GM21528 (cell line): ENCODE results near the gene MYLK.

Experiments
- ATAC-seq: cut with Tn5 transposase; IDR thresholded peaks from one replicate; pipeline ENCODE4 v1.9.1; 2021; ENCODE audit warnings: mild to moderate bottlenecking, moderate library complexity; ENCODE audit not compliant: unreplicated experiment, low FRiP score

Gene MYLK

DNA sequence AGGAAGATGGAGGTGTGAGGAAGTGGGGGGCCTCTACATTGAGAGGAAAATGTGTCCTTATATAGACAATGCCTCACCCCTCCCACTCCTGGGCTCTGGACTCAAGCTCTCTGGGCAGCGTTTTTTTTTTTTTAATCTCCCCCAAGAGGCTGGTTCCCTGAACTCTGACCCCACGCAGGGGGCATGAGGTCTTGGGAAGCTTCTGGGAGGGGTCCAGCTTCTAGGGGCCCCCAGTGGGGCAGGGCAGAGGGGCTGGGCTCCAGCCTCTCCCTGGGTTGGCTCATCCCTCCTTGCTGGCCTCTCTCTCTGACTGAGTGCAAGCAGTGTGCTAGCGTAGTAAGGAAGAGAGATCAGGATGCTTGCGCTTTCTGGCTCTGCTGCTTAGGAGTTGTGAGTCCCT, 197.9 kb downstream of the MYLK start:
- ATAC-seq: no peak

DNA sequence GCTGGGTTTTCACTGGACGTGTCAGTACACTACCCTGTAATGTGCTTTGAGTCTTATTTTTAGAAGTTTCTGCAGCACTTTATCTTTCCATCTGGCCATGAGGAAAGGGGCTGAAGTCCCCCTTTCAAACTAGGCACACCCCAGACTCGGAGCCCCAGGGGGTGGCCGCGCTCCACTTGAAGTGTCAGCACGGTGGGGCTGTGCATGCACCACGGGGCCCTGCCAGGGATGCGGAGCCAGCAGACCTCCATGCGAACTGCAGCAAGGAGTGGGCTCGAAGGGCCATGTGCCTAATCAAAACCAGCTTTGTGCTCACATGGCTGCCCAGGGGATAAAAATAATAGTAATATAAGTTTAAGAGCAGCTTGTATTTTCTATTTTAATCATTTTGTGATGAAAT, 198.4 kb downstream of the MYLK start:
- ATAC-seq: no peak

DNA sequence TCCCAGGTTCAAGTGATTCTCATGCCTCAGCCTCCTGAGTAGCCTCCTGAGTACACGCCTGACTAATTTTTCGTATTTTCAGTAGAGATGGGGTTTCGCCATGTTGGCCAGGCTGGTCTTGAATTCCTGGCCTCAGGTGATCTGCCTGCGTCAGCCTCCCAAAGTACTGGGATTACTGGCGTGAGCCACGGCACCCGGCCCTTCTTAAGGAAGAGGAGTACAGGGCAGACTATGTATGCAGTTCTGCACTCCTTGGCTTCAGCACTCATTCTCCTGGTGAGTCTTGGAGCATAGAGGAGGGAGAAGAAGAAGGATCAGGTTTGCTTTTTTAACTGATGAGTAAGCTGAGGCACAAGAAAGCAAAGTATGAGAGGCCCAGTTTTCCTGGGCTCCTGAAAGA, 199.5 kb downstream of the MYLK start:
- no peak for ATAC-seq

DNA sequence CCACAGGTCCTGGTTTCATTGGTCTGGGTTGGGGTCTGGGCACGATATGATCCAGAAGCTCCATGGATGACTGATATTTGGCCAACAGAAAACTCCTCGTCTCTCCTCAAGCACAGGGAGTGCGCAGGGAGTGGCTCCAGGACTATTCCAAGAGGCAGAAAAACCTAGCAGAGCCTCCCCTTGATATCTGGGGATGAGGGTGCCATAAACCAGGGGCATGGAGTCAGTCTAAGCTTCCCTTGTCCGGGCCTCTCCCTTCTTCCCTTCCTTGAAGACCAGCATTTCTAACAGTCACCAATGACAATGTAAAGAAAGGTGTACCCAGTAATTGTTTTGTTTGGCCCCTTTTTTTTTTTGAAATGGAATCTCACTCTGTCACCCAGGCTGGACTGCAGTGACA, 199.9 kb downstream of the MYLK start:
- ATAC-seq: no peak

DNA sequence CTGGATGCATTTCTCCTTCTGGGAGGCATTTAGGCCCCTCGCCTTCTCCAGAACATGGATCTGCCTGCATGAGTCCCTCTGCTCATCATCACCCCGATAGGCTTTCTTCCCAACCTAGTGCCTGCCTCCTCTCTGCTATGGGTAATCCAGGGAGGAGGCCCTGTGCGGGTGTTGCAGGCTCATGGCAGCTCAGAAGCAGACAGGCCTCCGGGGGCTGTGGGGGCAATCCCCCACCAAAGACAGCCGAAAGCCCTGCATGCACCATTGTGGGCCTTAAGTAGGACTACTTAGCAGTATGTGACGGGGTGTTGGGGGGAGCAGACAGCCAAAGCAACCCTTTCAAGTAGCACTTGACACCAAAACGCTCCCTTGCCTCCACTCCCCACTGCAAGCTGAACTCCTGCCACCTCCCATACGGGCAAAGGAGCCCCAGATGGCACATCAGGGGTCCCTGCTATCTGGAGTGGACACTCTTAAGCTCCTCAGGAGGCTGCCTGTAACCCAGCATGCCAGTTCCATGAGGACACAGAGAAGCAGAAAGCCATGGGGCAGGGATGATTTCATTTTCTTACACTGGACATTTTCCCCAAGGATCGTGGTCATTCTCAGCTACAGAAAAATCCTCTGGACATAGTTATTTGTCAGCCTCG, 200.5 kb downstream of the MYLK start:
- ATAC-seq: no peak

DNA sequence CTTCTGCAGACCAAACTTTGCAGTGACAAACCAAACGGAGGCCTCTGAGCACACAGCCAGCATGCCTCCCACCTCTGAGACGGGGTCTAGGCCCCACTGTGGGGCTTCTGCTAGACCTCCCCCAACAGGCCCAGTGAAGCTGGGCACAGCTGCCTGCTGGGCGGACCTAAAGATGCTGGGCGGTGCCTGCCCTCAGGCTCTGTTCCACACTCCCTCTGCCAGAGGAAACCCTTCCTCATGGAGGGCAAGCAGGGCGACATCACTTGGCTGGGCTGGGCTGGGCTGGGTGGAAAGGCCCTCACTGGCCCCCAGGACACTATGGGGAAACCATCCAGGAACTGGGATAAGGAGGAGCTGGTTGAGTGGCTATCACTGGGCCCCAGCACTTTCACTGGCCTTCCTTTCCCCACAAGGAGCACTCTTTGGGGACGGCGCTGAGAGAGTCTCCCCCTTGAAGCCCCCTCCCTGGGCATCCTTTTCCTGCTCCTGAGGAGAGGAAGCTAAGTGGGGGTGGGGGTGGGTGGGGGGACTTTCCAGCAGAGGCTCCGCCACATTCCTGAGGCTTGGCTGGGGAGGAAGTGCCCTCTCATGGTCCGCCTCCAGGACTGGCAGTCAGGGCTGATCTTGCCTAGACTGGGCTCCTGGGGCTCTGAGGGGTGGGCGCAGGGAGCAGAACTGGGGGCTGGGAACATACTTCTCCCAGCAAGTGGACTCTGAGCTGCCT, 201.2 kb downstream of the MYLK start:
- ATAC-seq: no peak

DNA sequence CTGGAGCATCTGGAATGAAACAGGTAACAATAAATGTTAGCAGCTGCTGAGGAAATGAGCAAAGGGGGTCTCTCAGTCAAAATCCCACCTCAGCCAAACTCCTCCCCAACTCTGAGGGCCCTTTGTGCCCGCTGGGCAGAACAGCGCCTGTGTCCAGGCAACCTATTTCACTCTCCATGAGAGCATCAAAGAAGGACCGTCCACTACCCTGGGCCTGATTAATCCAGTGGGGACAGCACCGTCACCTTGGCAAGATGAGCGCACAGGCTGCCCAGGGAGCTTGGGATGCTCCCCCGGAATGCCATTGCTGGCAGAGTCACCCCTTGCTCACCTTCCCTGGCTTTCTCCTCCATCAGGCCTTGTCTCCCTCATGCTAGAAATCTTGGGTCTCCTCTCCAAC, 201.8 kb downstream of the MYLK start:
- no peak for ATAC-seq

DNA sequence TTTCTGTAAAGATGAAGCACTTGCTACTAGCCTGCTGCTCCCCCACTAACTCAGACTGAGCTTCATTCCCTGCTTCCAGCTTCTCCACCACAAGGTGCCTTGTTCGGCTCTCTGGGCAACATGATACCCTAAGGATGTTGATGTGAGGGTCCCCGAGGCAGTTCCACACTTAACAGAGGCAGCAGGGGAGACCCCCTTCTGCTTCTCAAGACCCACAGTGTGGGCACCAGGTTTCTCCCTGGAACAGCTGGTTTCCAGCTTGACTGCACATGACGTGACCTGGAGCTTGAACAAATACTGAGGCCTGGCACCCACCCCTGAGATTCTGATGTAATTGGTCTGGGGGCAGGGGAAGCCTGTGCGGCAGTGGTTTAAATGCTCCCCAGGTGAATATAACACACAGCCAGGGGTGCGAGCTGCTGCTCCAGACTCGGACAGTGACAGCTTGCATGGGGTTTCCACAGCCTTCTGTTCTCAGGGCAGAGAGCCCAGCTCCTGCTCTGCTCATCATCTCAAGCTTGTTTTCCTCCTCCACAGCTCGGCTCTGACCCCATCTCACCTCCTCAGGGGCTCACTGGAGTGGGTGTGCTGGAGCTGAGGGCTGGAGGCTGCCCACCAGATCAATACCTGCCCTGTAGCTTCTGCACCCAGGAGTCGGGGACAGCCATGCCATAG, 204.3 kb downstream of the MYLK start:
- no peak for ATAC-seq

DNA sequence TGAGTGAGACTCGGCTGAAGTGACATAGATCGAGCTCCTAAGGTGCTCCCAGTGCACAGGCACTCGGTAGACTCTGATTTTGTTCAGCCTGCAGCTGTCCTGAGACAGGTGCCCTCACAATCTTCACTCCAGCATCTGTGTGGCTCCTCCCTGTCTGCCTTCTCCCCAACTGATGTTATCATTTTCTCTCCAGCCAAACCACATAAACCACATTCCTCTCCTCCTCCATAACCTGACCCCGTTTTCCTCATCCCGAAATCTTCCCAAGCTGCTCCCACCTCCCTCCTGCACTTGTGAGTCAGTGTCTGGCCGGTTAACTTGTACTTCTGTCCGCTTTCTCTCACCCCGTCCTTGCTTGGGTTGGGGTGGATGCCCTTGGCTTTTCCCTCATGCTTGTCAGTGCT, 206.0 kb downstream of the MYLK start:
- no peak for ATAC-seq

DNA sequence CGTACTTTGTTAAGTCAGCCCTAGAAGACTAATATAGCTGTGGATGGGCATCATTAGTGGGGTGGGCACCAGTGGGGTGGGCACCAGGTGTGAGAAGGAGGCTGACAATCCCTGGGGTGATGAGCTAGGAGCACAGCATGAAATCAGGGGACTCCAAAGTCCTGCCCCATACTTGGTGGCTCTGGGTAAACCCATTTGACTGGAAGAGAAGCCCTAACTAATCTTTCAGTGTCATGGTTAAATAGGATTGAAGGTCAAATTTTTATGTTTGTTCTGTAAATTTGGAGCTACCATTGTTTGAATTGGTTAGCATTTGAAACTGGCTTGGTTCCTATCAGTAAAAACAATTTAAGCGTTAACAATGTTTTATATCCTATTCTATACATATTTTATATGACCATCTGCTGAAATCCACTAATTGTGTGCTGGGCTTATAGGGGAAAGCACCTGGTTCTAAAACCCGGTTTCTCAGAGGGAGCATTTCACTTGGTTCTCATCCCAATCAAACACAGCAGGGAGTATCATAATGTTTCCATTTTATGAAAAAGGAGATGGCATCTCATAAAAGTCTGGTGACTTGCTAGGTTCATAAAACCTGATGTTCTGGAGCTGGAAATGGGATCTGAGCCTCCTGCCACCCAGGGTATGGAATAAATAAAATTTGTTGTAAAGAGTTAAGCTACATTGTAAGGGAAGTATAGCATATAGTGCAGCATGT, 211.5 kb downstream of the MYLK start:
- ATAC-seq: no peak

DNA sequence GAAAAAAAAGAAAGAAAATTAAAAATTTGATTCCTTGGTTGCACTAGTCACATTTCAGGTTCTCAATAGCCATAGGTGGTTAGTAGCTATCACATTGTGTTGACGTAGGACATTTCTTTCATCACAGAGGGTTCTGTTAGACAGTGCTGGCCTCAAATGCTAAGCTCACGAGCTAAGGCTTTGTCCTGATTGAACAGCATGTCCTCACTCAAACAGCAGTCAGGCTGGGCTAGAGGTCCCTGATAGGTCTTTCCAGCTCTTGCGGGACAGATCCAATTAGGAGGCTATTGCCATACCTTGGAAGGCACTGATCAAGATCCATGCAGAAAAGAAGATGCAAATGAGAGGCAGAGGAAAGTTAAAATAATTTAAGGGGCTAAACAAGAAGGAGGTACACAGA, 213.4 kb downstream of the MYLK start:
- no peak for ATAC-seq

DNA sequence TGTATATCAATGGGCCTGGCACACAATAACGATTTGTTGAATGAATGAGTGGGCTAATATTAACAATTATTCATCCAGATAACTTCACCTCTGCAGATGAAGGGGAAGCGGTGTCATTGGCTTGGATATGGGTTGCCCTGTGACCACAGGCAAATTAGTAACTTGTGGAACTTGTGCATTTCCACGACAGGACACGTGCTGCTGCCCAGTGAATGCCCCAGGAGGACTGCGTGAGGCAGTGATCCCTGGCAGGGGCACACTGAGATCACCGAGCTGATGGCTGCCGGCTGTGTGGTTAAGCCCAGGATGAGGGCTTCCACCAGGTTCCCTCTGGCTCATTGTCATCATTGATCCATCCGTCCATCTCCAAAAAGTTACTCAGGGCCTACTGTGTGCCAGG, 215.2 kb downstream of the MYLK start:
- no peak for ATAC-seq

DNA sequence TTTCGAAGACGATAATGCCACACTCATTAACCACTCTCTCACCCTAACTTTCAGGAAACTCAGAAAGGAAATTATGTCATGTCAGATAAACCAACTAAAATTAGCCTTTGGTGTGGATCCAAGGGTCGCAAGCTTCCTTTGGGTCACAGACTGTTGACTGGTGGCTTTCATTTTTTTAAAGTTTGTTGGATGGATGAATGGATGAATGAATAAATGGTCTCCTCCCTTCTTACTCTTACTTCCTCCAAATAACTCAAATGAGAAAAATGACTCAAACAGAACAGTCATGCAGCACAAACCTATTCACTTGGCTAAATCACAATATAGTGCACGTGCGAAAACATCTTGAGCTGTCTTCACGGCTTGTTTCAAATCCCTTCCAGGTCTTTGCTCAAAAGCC, 216.3 kb downstream of the MYLK start:
- ATAC-seq: no peak

DNA sequence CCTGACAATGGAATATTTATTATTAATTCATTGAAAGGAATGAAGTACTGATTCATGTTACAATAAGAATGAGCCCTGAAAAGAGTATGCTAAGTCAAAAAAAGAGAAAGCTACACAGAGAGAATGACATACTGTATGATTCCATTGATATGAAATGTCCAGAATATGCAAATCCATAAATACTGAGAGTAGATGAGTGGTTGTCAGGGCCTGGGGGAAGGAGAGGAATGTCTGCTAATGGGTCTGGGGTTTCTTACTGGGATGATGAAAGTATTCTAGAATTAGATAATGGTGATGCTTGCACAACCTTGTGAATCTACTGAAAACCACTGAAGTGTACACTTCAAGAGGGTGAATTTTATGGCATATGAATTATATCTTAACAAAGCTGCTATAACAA, 219.4 kb downstream of the MYLK start:
- no peak for ATAC-seq

DNA sequence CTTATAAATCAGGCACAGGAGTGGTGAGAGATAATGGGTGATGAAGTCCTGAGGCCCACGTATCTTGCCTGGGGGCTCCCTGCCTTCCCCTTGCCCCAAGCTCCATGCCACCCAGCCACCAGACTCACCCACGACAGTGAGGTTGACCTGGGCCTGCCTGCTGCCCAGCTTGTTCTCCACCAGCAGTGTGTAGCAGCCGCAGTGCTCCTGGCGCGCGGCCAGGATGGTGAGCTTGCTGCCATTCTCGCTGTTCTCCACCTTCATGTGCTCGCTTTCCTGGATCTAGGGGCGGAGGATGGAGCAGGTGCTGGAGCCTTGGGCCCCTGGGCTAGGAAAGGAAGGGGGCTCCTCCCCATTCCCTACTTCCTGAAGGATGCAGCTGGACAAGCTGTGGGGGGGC, 220.2 kb downstream of the MYLK start:
- ATAC-seq: no peak

DNA sequence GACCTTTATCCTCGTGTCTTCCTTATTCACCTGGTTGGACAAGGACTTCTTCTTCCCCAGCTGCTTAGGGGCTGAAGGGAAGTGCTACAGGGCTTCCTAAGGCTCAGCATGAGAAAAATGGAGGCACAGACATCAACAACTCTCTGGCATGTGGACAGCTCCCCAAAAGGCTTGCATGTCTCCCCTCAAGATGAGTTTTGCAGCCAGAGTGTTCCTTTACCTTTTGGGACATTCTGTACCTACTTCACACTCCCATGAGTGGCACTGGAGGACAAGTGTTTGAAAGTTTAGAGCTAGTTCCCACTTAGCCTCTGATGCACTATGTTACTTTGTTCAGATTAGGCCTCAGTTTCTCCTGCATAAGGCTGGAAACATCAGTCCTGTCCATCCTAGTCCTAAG, 222.2 kb downstream of the MYLK start:
- no peak for ATAC-seq

DNA sequence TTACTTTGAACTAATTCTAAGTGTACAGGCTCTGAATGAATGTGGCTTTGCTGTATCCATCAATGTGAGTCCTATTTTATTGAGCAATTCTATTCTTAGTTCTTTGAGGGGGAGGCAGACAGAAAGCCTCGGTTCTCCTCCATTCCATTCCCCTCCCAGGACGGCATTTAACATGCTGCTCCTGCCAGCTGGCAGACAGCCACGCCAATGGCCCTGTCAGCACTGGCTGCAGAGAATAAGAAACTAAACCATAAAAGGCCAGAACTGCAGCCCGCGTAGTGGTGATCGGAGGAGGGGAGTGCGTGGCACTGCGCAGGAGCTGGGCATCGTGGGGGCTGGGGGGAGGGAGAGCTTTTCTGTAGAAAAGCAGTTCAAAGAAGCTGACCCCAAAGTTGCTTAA, 223.2 kb downstream of the MYLK start:
- no peak for ATAC-seq

DNA sequence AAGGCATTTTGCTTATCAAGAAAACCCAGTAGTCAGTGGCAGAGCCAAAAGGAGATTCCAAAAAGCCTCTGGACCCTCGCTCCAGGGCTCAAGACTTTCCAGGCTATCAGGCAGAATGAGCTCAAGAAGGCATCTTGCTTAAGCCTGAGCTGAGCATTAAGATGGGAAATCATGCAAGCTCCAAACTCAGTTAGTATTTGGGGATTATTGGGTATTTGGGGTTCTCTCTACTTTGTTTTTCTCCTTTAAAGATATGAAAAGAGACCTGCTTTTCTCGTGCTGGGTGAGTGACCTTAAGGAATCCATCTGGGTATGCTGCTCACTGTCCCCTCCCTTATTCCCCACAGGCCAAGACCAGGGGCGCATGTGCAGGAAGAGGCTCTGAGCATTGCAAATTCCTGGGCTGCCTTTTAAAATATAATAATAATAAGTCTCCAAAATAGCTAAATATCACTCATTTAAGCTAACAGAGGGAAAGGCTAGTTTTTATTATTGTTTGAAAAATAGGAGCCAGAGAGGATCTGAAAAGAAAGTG, 223.9 kb downstream of the MYLK start:
- no peak for ATAC-seq

DNA sequence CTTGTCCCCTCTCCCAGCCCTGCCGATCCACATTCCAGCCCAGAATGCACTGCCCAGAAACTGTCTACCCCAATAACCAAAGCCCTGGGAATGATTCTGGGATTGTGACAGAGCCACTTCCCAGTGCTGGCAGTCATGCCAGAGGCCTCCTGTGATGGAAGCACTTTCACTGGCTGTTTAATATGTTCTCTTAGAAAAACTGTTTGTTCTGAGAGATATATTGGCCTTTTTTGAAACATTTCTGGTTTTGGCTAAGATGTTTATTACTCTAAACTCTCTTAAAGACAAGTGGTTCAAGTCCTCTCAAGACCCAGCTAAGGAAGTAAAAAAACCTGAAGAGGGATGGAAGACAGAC, 225.3 kb downstream of the MYLK start:
- no peak for ATAC-seq

DNA sequence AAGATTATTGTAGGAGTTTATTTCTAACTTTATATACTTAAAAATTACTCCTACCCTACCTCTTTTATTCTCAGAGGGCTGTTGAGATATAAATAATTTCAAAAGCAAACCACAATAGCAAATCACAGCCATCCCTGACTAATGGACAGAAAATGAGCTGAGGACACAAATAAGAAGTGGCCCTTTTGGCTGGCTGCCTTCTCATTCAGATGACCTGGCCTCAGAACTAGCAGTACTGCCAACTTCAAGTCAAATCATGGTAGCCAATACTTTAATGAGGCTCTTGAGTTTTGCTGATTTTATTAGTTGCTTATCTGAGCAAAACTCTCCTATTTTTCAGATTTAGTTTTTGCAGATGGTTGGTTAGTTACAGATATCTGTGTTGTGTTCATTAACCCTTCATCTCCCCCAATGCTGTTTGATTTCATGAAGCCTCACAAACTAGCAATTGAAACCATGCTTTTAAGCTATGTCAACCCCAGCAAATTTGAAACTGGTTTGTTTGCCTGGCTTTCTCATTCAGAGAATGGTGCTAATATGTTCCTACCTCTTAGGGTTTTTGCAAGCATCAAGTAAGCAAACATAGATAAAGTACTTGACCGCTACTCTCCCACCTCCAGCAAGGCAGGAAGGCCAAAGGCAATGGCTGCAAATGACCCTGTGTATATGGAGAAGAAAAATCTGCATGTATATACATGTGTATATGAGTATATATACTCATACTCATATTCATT, 225.8 kb downstream of the MYLK start:
- ATAC-seq: no peak

DNA sequence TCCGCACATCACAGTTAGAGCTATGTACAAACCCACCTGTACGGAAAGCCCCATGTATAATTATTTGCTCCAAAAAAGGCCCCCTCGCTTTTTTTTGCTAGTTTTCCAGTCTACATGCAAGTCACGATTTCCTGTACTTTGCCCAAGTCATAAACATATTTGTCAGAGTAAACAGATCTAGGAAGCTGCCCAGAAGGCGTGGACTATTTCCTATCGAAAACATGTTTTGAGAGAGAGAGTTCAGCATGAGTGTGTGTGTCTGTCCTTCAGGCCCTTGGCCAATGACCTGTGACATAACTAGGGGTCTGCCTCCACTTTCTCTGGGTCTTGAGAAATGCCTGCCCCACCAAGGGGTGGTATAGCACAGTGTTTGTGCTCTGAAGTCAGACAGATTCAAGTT, 226.6 kb downstream of the MYLK start:
- ATAC-seq: no peak
